Mammary epithelial cell (primary cell): ENCODE results near the gene PRDM12.

Experiments
- EZH2 ChIP-seq: IDR thresholded peaks from 2 replicates; pipeline ENCODE4 v1.6.1; 2012; ENCODE audit warnings: low read length, inconsistent platforms, borderline replicate concordance
- TF ChIP-seq, protein P1 (sequence below), 2 donors: IDR thresholded peaks in 1 of 2; conservative IDR thresholded peaks in 1 of 2; 2 replicates each; pipeline ENCODE4 v1.5.1; 2011 to 2012; ENCODE audit warnings: inconsistent platforms in 2 of 2, low read length in 2 of 2, mild to moderate bottlenecking in 2 of 2, control low read depth in 1 of 2, low read depth in 1 of 2; ENCODE audit not compliant: insufficient read depth in 1 of 2; ENCODE audit errors: extremely low read depth in 1 of 2

DNA sequence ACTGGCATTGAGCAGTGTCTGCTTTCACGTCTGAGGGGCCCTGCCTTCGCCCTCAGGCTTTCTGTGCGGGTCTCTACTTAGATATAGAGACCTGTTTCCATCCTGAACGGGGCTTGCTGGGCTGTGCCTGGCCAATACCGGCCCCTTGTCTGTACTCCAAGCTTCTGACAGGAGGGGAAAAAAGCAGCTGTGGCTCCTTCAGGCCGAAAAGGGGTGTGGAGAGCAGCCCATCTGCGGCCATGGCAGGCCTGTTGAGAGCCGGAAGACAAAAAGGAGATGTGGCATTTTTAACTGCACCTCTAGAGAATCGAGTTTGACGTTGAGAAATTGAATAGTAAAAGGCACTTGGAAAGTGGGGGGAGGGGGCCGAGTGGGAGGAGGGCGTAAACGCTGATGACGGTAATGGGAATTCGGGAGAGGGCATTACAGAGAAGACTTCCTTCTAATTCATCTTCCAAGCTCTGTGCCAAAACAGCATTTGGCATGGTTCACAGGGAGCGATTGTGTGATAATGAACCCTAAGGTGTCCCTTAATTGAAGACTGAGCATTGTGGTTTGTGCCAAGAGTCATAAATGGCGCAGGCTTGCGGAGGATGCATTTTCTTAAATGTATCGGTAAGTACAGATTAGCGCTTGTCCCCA, 25.1 kb upstream of the PRDM12 start:
- TF ChIP-seq, protein P1, sequence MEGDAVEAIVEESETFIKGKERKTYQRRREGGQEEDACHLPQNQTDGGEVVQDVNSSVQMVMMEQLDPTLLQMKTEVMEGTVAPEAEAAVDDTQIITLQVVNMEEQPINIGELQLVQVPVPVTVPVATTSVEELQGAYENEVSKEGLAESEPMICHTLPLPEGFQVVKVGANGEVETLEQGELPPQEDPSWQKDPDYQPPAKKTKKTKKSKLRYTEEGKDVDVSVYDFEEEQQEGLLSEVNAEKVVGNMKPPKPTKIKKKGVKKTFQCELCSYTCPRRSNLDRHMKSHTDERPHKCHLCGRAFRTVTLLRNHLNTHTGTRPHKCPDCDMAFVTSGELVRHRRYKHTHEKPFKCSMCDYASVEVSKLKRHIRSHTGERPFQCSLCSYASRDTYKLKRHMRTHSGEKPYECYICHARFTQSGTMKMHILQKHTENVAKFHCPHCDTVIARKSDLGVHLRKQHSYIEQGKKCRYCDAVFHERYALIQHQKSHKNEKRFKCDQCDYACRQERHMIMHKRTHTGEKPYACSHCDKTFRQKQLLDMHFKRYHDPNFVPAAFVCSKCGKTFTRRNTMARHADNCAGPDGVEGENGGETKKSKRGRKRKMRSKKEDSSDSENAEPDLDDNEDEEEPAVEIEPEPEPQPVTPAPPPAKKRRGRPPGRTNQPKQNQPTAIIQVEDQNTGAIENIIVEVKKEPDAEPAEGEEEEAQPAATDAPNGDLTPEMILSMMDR (conservative IDR thresholded peaks at IDR 0.05 in 1 of 2, IDR thresholded peaks at IDR 0.05 in 1 of 2; ENCODE audit: extremely low read depth in 1 of 2, insufficient read depth in 1 of 2, low read depth in 1 of 2, low read length in 2 of 2), result no peak
- TF ChIP-seq EZH2, result no peak
